ENCODE results near the gene NPR2. TPM values are rescaled to one million over a fixed set of nuclear protein-coding genes. Genes with fewer than 3 reads are reported as not detected.

The NPR2 gene
- total and polyA plus RNA-seq, 2 of the 13 experiments (the other 11 are each of a cell fraction or from before 2014, with no cell fraction given): 7.4 to 9.4 TPM

- TF ChIP-seq ZBTB26 (CRISPR knock-in tag; IDR thresholded peaks at IDR 0.05; ENCODE audit: borderline replicate concordance) (0 out of 2 replicates have a peak, but pooled peaks have one; percentile 35), IKZF4 (CRISPR knock-in tag; IDR thresholded peaks at IDR 0.05; ENCODE audit: borderline replicate concordance, low read depth, not compliant biosample characterization) (no peak), ZNF580 (CRISPR knock-in tag; IDR thresholded peaks at IDR 0.05; ENCODE audit: borderline replicate concordance, low read depth) (0 out of 2 replicates have a peak, but pooled peaks have one; percentile 10), TMF1 (CRISPR knock-in tag; IDR thresholded peaks at IDR 0.05; ENCODE audit: low read depth) (0 out of 2 replicates have a peak, but pooled peaks have one; percentile 6), RFXAP (CRISPR knock-in tag; IDR thresholded peaks at IDR 0.05; ENCODE audit: borderline replicate concordance) (no peak), ZNF691 (CRISPR knock-in tag; IDR thresholded peaks at IDR 0.05; ENCODE audit: borderline replicate concordance, low read depth) (no peak), ZNF282 (IDR thresholded peaks at IDR 0.05; ENCODE audit: partially characterized antibody) (no peak)
- TF ChIP-seq, protein P1, sequence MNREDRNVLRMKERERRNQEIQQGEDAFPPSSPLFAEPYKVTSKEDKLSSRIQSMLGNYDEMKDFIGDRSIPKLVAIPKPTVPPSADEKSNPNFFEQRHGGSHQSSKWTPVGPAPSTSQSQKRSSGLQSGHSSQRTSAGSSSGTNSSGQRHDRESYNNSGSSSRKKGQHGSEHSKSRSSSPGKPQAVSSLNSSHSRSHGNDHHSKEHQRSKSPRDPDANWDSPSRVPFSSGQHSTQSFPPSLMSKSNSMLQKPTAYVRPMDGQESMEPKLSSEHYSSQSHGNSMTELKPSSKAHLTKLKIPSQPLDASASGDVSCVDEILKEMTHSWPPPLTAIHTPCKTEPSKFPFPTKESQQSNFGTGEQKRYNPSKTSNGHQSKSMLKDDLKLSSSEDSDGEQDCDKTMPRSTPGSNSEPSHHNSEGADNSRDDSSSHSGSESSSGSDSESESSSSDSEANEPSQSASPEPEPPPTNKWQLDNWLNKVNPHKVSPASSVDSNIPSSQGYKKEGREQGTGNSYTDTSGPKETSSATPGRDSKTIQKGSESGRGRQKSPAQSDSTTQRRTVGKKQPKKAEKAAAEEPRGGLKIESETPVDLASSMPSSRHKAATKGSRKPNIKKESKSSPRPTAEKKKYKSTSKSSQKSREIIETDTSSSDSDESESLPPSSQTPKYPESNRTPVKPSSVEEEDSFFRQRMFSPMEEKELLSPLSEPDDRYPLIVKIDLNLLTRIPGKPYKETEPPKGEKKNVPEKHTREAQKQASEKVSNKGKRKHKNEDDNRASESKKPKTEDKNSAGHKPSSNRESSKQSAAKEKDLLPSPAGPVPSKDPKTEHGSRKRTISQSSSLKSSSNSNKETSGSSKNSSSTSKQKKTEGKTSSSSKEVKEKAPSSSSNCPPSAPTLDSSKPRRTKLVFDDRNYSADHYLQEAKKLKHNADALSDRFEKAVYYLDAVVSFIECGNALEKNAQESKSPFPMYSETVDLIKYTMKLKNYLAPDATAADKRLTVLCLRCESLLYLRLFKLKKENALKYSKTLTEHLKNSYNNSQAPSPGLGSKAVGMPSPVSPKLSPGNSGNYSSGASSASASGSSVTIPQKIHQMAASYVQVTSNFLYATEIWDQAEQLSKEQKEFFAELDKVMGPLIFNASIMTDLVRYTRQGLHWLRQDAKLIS (CRISPR knock-in tag; IDR thresholded peaks at IDR 0.05): no peak
- TF ChIP-seq, protein P2, sequence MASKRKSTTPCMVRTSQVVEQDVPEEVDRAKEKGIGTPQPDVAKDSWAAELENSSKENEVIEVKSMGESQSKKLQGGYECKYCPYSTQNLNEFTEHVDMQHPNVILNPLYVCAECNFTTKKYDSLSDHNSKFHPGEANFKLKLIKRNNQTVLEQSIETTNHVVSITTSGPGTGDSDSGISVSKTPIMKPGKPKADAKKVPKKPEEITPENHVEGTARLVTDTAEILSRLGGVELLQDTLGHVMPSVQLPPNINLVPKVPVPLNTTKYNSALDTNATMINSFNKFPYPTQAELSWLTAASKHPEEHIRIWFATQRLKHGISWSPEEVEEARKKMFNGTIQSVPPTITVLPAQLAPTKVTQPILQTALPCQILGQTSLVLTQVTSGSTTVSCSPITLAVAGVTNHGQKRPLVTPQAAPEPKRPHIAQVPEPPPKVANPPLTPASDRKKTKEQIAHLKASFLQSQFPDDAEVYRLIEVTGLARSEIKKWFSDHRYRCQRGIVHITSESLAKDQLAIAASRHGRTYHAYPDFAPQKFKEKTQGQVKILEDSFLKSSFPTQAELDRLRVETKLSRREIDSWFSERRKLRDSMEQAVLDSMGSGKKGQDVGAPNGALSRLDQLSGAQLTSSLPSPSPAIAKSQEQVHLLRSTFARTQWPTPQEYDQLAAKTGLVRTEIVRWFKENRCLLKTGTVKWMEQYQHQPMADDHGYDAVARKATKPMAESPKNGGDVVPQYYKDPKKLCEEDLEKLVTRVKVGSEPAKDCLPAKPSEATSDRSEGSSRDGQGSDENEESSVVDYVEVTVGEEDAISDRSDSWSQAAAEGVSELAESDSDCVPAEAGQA (IDR thresholded peaks at IDR 0.05; ENCODE audit: low read depth): no peak
- TF ChIP-seq, protein P2 (CRISPR knock-in tag; IDR thresholded peaks at IDR 0.05; ENCODE audit: borderline replicate concordance): no peak
- TF ChIP-seq, protein P3, sequence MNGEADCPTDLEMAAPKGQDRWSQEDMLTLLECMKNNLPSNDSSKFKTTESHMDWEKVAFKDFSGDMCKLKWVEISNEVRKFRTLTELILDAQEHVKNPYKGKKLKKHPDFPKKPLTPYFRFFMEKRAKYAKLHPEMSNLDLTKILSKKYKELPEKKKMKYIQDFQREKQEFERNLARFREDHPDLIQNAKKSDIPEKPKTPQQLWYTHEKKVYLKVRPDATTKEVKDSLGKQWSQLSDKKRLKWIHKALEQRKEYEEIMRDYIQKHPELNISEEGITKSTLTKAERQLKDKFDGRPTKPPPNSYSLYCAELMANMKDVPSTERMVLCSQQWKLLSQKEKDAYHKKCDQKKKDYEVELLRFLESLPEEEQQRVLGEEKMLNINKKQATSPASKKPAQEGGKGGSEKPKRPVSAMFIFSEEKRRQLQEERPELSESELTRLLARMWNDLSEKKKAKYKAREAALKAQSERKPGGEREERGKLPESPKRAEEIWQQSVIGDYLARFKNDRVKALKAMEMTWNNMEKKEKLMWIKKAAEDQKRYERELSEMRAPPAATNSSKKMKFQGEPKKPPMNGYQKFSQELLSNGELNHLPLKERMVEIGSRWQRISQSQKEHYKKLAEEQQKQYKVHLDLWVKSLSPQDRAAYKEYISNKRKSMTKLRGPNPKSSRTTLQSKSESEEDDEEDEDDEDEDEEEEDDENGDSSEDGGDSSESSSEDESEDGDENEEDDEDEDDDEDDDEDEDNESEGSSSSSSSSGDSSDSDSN (CRISPR knock-in tag; IDR thresholded peaks at IDR 0.05): no peak; the same call in 1 of the 2 replicates
These were observed 41.7 kb upstream of the NPR2 start (continued) for GRCh38 chr9:35749515-35750255.
